GOT3 (cell line): Measurements from ENCODE around the gene ITGA1.

Experiments used
- DNase-seq: peaks from one replicate; lab custom pipeline; 2025; ENCODE audit warnings: mixed read lengths; lab: John Stamatoyannopoulos, UW

The ITGA1 gene

DNA sequence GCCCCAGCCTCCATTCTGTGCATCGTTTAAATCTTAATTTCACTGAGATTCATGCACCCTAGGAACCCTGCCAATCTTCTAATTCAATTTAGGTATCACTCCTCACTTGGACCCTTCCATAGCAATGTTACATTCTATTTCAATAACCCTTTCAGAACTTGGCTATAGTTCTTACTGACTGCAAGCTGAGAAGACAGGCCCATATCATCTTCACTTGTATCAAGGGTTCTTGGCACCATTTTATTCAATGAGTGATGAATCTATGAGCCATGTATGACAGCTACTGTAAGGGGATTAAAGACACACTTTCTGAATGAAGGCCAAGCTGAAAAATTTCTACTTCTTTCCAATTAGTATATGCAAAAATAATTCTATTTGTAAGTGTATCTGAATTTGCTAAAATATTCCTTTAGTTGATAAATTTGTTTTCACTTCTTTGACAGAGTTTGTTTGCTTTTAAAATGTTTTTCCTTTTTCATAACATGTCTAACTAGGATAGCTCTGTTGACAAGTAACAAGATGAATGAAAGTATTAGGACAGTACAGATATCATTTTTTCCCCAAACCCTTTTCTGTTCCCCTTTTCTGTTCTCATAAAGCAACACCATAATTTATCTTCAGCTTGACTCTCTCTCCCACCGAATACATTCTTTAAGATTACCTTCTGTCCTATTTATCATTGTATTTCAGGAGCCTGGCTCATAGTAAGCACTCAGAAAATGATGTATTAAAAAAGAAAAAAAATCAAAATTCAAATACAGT, 211.0 kb downstream of the ITGA1 start:
- no peak for DNase-seq

DNA sequence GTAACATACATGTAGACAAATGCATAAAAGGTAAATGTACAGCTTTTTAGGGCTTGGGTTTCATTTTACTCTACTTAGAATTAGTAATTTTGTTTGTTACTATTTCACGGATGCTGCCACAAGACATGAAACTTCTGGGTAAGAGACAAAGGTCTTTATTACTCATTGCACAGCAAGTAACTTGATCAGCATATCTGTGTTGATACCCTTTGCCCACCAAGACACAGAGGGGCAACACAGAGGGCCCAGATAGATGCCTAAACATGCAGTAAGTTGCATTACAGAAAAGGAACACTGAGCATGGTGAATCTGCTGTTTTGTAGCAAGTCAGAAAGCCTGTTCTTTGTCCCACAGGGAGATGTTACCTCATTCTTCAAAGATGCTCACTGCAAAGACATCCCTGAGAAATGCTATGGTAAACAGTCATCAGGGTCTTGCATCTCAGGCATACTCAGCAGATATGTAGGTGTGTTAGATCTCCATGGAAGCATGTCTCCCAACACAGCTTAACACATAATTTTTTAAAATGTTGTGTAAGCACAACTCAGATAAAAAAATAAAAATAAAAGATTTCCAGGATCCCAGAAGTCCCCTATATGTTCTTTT, 211.7 kb downstream of the ITGA1 start:
- DNase-seq: no peak

- no peak for DNase-seq
Observed at GRCh38 chr5:53001541-53001940, 213.8 kb downstream of the ITGA1 start.

GRCh38 chr5:53002491-53002890, 214.8 kb downstream of the ITGA1 start:
- DNase-seq: no peak

GRCh38 chr5:53003144-53003543, 215.4 kb downstream of the ITGA1 start:
- DNase-seq: no peak

DNA sequence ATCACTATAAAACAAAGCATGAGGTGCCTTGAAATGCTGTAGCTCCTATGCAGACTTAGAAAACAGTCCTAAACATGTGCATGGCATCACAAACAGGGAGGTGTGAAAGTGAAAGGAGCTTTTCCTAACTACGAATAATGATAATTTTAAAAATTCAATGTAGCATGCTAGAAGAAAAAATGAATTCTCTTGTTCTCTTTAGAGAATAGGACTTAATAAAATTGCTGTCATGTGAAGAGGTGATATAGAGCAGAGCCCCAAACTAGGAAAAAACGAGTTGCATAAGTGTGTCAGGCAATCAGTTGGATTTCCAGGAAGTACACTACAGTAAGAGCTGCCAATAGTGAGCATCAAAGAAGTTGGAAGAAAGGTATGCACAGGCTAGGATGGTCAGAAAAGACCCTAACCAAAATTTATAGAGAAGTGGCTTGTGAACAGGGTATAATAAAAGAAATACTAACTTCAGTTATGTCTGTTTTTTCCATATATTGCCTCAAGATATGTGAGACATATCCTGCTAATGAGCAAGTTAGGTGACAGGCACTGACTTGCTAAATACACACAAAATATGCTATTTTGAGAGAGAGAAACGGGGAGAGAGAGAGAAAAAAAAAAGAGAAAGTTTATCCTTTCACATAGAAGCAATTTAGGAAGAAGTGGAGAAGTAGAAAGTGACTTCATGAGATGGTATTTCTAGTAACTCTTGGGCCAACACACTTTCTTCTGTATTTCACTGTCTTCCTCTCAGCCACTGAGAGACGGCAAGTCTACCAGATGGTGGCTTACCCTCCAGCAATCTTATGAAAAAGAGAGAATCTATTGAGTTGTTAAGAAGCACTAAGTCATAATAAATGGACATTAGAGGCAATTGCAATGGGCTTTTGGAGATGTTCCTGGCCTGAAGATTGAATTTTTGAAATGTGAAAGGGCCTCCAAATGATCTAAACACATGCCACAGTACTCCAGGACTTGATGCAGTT, 219.5 kb downstream of the ITGA1 start:
- DNase-seq: no peak

DNA sequence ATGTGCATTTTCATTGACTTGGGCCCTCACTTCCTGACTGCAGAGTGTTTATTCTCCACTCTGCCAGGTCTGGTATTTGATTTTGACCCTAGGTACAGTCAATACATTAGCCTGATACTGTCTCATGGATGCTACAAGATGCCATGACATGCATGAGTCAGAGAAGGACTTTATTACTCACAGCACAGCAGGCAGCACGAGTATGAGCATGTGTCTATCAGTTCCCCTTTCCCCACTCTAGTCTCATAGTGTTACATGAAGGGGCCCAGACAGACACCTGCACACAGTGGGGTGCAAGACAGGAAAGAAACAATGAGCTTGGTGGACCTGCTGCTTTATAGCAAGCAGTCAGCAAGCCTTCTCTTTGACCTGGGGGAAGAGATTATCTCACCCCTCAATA, 221.0 kb downstream of the ITGA1 start:
- no peak for DNase-seq
